Right lobe of liver (tissue), 6 donors: ENCODE measurements around the gene TAOK3. TPM values are rescaled to one million over a fixed set of nuclear protein-coding genes. Genes with fewer than 3 reads are reported as not detected.

Source experiments
- ATAC-seq, 4 donors: fragments of 200-7000 bp; cut with Tn5 transposase; one replicate each; pipeline ENCODE4 v1.9.1; 2020; ENCODE audit warnings: mild to moderate bottlenecking in 4 of 4, moderate library complexity in 4 of 4
- DNase-seq, 3 donors: peaks; one replicate each; pipeline ENCODE4 v3.0.0-alpha.2; 2020
- H3K27ac ChIP-seq, 3 donors: fragments of 200-600 bp; one replicate each; pipeline ENCODE4 v1.8.0; 2022
- H3K27me3 ChIP-seq, 2 donors: fragments of 200-600 bp; one replicate each; pipeline ENCODE4 v1.8.0; 2022
- H3K36me3 ChIP-seq, 4 donors: fragments of 200-600 bp; sonication (generic) in 1 of 4; one replicate each; pipeline versions ENCODE4 v1.5.1 to v1.8.0; 2017 to 2022; ENCODE audit warnings: control low read depth in 1 of 4
- H3K4me1 ChIP-seq, 4 donors: fragments of 200-600 bp; sonication (generic) in 1 of 4; one replicate each; pipeline versions ENCODE4 v1.5.1 to v1.8.0; 2017 to 2022; ENCODE audit warnings: control low read depth in 1 of 4
- H3K4me3 ChIP-seq, 3 donors: fragments of 200-600 bp; one replicate each; pipeline ENCODE4 v1.8.0; 2022
- H3K9me3 ChIP-seq, 4 donors: fragments of 200-600 bp; sonication (generic) in 1 of 4; one replicate each; pipeline versions ENCODE4 v1.5.1 to v1.8.0; 2017 to 2022; ENCODE audit warnings: control low read depth in 1 of 4
- POLR2A ChIP-seq: fragments of 450-650 bp; IDR thresholded peaks from one replicate; pipeline ENCODE4 v1.6.1; 2017; ENCODE audit warnings: antibody characterized with exemption, mild to moderate bottlenecking
- WGBS: methylation state at CpG from one replicate; pipeline ENCODE4 v1.1.6; 2018; ENCODE audit warnings: low coverage, low lambda C conversion rate; ENCODE audit not compliant: insufficient coverage; ENCODE audit errors: missing lambda C conversion rate; 5-methylcytosine and 5-hydroxymethylcytosine counted together
- intact Hi-C, 2 donors: fragments of 100-400 bp; cut with DNase I; formaldehyde crosslinking; loops; one replicate each; pipeline versions ENCODE4 v1.11.2 to v1.14.1; 2022
- total RNA-seq, 6 experiments: library from RNA; depleted of rRNA in 2 of 6; stranded (reverse); fragments of >200 nt in 2 of 6; fragmentation: NEBNext Ultra II Directional in 3 of 6; extraction: Animal tissue kit (Norgen Biotek cat#: 25700) in 3 of 6; gene quantifications; one replicate each; pipeline versions ENCODE4 v1.1.0 to v1.2.4, GENCODE V29; 2016 to 2023
- TF ChIP-seq, protein P1 (sequence below), 4 donors: fragments of 200-600 bp in 3 of 4; fragments of 450-650 bp in 1 of 4; IDR thresholded peaks; one replicate each; pipeline versions ENCODE4 v1.5.1 to v1.8.0; 2016 to 2022; ENCODE audit warnings: antibody characterized with exemption in 4 of 4, mild to moderate bottlenecking in 2 of 4
- donor health status: DM: no; HTN: yes; CAD: no.
- donor health status: DM: no; HTN: no; CAD: no.
- donor health status: DM: no; HTN: no; CAD: no.
- donor health status: DM: no; HTN: yes; CAD: no.
- donor health status: DM: no; HTN: yes; CAD: no.

TAOK3 gene
- total RNA-seq, 6 experiments from 2014 or later, result 12.2 to 21.9 (median 17.7) TPM

DNA sequence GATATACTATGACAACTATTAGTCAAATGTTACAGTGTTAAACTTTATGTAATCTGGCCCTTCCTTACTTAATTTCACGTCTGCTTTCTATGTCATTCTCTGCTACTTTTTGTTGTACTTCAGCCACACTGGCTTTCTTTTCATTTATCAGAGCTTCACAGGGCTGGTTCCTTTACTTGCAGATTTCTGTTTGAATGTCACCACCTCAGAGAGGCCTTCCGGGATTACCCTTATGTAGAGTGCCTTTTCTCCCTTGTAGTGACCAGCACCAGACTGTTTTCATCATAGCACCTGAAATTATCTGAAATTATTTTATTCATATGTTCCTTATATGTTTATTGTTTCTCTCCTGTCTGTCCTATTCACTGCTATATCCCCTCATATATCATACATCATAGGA is 75.4 kb downstream of the TAOK3 start:
- H3K36me3 ChIP-seq, result no peaks in the 10 kb centered on the region
- H3K4me1 ChIP-seq, result peaks cover 0 to 5% (median 0%) of the 10 kb centered on the region in 4 donors
- DNase-seq (no peak), ATAC-seq (no peak)
- no peak overlapping the region for H3K4me3 ChIP-seq
- H3K27me3 ChIP-seq, result no peaks in the 10 kb centered on the region
- H3K27ac ChIP-seq, result no peak overlapping the region
- WGBS, result 93% methylated on average over 2 of the region's 2 CpGs
- intact Hi-C loops, result no loop called here
- H3K9me3 ChIP-seq, result no peaks in the 10 kb centered on the region
- TF ChIP-seq, protein P1, sequence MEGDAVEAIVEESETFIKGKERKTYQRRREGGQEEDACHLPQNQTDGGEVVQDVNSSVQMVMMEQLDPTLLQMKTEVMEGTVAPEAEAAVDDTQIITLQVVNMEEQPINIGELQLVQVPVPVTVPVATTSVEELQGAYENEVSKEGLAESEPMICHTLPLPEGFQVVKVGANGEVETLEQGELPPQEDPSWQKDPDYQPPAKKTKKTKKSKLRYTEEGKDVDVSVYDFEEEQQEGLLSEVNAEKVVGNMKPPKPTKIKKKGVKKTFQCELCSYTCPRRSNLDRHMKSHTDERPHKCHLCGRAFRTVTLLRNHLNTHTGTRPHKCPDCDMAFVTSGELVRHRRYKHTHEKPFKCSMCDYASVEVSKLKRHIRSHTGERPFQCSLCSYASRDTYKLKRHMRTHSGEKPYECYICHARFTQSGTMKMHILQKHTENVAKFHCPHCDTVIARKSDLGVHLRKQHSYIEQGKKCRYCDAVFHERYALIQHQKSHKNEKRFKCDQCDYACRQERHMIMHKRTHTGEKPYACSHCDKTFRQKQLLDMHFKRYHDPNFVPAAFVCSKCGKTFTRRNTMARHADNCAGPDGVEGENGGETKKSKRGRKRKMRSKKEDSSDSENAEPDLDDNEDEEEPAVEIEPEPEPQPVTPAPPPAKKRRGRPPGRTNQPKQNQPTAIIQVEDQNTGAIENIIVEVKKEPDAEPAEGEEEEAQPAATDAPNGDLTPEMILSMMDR (IDR thresholded peaks at IDR 0.05), result no peak
- no peak for TF ChIP-seq POLR2A

DNA sequence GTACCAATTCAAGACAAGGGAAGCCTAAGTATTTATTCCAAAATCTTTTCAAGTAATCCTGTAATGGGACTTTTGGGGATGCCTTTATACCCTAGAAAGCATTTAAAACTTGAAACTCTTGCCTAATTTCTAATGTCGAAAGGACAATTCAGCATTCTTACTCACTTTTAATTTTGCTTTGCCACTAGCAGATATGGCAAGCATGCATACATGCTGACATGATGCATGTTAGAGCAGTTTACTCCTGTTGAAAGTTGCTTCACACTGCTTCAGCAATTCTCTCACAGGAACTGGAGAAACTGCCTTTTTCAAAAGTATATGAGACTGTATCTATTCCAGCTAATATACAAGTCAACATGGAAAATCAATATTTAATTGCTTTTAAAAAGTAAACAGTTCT is 79.9 kb downstream of the TAOK3 start:
- TF ChIP-seq, protein P1 (IDR thresholded peaks at IDR 0.05), result no peak
- TF ChIP-seq POLR2A, result no peak
- DNase-seq, result no peak
- 100% methylated on average over 1 of the region's 1 CpG for WGBS

DNA sequence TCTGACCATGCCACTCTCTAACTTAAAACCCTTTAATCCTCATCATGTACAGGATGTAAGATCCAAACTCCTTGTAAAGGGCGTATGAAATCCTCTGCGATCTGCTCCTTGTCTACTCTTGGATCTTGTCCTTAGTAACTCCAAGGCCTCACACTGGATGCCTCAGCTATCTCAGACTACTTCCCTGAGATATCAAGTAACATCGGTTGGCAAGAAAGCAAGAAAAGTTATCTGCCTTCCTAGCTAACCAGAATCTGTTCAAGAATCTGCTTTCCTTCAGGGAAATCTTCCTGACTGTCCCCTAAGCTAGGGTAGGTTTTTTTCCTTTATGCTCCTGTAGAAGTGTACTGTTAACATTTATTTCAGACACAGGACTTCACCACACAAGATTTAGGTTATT is 82.6 kb downstream of the TAOK3 start:
- no peak for ATAC-seq
- intact Hi-C loops, result no loop called here
- 83% methylated on average over 3 of the region's 3 CpGs for WGBS
- Histone ChIP-seq H3K36me3 (no peaks in the 10 kb centered on the region), H3K4me1 (no peaks in the 10 kb centered on the region), H3K4me3 (no peak overlapping the region), H3K9me3 (no peaks in the 10 kb centered on the region), H3K27ac (no peak overlapping the region), H3K27me3 (no peaks in the 10 kb centered on the region)
- no peak for TF ChIP-seq POLR2A
- DNase-seq, result no peak

More for the DNA sequence above, 79.9 kb downstream of the TAOK3 start:
- H3K4me3 ChIP-seq, result no peak overlapping the region
- H3K4me1 ChIP-seq, result no peaks in the 10 kb centered on the region
- intact Hi-C loops, result no loop called here
- no peak for ATAC-seq
- no peaks in the 10 kb centered on the region for H3K36me3 ChIP-seq
- H3K9me3 ChIP-seq, result no peaks in the 10 kb centered on the region
- no peak overlapping the region for H3K27ac ChIP-seq
- H3K27me3 ChIP-seq, result no peaks in the 10 kb centered on the region

DNA sequence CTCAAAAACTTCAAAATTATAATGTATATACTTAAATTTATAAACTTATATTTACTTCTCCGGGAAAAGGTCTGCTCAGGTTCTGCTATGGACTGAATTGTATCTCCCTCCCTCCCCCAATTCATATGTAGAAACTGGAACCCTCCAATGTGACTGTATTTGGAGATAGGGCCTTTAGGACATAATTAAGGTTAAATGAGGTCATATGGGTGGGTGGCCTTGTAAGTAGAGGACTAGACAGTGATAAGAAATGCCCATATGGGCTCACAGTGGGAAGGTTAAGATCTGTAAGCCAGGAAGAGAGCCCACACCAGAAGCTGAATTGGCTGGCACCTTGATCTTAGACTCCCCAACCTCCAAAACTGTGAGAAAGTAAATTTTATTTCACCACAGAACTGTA is 84.5 kb downstream of the TAOK3 start:
- Histone ChIP-seq H3K9me3 (no peaks in the 10 kb centered on the region), H3K36me3 (no peaks in the 10 kb centered on the region), H3K27ac (no peak overlapping the region), H3K4me3 (no peak overlapping the region), H3K4me1 (no peaks in the 10 kb centered on the region), H3K27me3 (no peaks in the 10 kb centered on the region)
- 87% methylated on average over 1 of the region's 1 CpG for WGBS
- ATAC-seq (no peak), DNase-seq (no peak)
- intact Hi-C loops, result no loop called here
- TF ChIP-seq POLR2A, result no peak
- TF ChIP-seq, protein P1 (IDR thresholded peaks at IDR 0.05), result no peak

DNA sequence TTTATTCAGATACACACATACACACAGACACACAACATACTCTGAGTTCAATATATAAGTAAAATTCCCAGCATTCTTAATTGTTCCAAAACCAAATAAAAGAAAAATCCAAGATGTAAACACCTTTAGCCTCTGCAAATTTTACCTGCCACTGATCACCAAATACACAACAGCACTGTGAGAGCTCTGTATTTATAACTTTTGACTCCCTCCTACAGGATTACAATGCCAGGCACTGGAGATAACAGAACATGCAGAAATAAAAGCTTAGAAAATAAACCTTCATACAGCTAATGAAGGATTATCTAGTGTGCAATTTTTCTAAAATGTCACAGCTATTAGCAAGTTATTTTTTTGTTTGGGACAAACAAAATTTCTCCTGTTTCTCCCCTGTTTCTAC is 85.0 kb downstream of the TAOK3 start:
- Histone ChIP-seq H3K4me1 (no peaks in the 10 kb centered on the region), H3K36me3 (no peaks in the 10 kb centered on the region), H3K9me3 (no peaks in the 10 kb centered on the region), H3K27me3 (no peaks in the 10 kb centered on the region), H3K4me3 (no peak overlapping the region), H3K27ac (no peak overlapping the region)
- DNase-seq (no peak), ATAC-seq (no peak)
- TF ChIP-seq POLR2A, result no peak
- TF ChIP-seq, protein P1 (IDR thresholded peaks at IDR 0.05), result no peak
- intact Hi-C loops, result no loop called here
